Measurements from ENCODE around the gene GSN.
A peak's percentile ranks its signal among the peaks of the same experiment; 100 is the strongest.

The GSN gene

DNA sequence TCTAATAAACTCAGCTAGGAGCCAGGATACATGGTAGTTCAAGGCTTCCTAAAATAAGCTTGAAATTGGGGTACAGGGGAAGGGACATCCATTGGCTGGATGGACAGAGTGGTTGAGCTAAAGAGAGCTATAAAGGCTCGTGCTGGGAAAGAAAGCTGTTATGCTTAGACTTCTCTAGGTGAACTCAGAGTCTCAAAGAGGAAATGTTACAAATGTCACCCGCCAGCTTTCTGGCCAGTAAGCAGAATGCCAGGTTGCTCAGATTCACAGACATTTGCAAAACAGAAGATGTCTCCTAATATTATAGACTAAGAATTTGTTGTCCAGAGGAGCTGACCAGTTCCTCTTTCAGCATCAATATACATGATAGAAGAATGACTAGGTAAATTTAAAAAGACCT is 71.5 kb downstream of the GSN start:
- H3K9ac ChIP-seq (ENCODE audit: low read depth, low read length), result no peak overlapping the region
- H3K4me1 ChIP-seq (ENCODE audit: control insufficient read depth, insufficient read depth, low read length), result no peaks in the 10 kb centered on the region
- no peaks in the 10 kb centered on the region for H3K9me3 ChIP-seq (replicated peaks; ENCODE audit: low read length)
- H3K27me3 ChIP-seq (ENCODE audit: control insufficient read depth, insufficient read depth, low read length), result no peaks in the 10 kb centered on the region
- no peak overlapping the region for H3K4me2 ChIP-seq (ENCODE audit: low read length)
- H3K4me3 ChIP-seq (ENCODE audit: low read length), result no peak overlapping the region
- peaks cover 48% of the 10 kb centered on the region for H3K36me3 ChIP-seq (ENCODE audit: insufficient read depth, low read length)

DNA sequence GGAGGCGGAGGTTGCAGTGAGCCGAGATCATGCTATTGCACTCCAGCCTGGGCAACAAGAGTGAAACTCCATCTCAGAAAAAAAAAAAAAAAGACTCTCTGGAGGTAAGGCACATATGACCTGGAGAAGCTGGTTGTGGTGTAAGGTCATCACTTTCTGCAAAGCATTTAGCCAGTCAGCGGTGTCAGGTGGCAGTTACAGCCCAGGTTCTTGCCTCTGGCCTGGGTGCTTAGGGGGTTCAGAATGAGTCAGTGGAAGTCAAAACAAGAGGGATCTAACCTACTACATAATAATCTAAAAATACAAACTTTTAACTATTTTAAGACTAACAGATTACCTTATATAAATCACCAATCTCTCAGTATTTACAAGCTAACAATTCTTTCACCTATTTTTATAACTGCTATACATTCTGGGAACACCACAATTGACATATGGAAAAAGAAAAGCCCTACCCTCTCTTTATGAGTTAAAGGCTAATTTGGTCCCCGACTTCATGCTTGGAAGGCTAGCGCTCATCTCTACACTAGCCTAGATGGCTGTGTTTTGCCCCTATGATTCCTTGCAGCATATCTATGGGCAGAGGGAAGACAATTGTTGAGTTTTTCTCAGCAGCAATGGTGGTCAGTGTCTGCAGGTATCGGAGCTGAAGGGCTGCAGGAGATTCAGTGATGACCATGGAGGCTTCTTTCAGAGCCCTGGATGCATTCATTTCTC is 72.9 kb downstream of the GSN start:
- Histone ChIP-seq H3K4me2 (ENCODE audit: low read length) (no peak overlapping the region), H3K27me3 (ENCODE audit: control insufficient read depth, insufficient read depth, low read length) (no peaks in the 10 kb centered on the region), H3K36me3 (ENCODE audit: insufficient read depth, low read length) (peaks cover 35% of the 10 kb centered on the region)

GRCh38 chr9:121344184-121344583 is 76.2 kb downstream of the GSN start:
- no peak overlapping the region for H3K4me2 ChIP-seq (ENCODE audit: low read length)
- no peaks in the 10 kb centered on the region for H3K27me3 ChIP-seq (ENCODE audit: control insufficient read depth, insufficient read depth, low read length)
- H3K4me1 ChIP-seq (ENCODE audit: control insufficient read depth, insufficient read depth, low read length), result peaks cover 13% of the 10 kb centered on the region
- H3K4me3 ChIP-seq (ENCODE audit: low read length), result no peak overlapping the region
- H3K9me3 ChIP-seq (replicated peaks; ENCODE audit: low read length), result no peaks in the 10 kb centered on the region
- no peak overlapping the region for H3K9ac ChIP-seq (ENCODE audit: low read depth, low read length)
- peaks cover 41% of the 10 kb centered on the region for H3K36me3 ChIP-seq (ENCODE audit: insufficient read depth, low read length)

More for the DNA sequence above, 72.9 kb downstream of the GSN start:
- H3K4me3 ChIP-seq (ENCODE audit: low read length), result no peak overlapping the region
- no peaks in the 10 kb centered on the region for H3K9me3 ChIP-seq (replicated peaks; ENCODE audit: low read length)
- H3K9ac ChIP-seq (ENCODE audit: low read depth, low read length), result no peak overlapping the region
- H3K4me1 ChIP-seq (ENCODE audit: control insufficient read depth, insufficient read depth, low read length), result no peaks in the 10 kb centered on the region

GRCh38 chr9:121345070-121345469 is 77.1 kb downstream of the GSN start:
- Histone ChIP-seq H3K4me3 (ENCODE audit: low read length) (no peak overlapping the region), H3K9me3 (replicated peaks; ENCODE audit: low read length) (no peaks in the 10 kb centered on the region), H3K4me1 (ENCODE audit: control insufficient read depth, insufficient read depth, low read length) (peaks cover 22% of the 10 kb centered on the region), H3K27me3 (ENCODE audit: control insufficient read depth, insufficient read depth, low read length) (no peaks in the 10 kb centered on the region), H3K4me2 (ENCODE audit: low read length) (no peak overlapping the region), H3K36me3 (ENCODE audit: insufficient read depth, low read length) (peaks cover 35% of the 10 kb centered on the region), H3K9ac (ENCODE audit: low read depth, low read length) (no peak overlapping the region)

- no peak overlapping the region for H3K4me2 ChIP-seq (ENCODE audit: low read length)
- H3K36me3 ChIP-seq (ENCODE audit: insufficient read depth, low read length), result peaks cover 29% of the 10 kb centered on the region
- H3K4me3 ChIP-seq (ENCODE audit: low read length), result no peak overlapping the region
- no peaks in the 10 kb centered on the region for H3K27me3 ChIP-seq (ENCODE audit: control insufficient read depth, insufficient read depth, low read length)
- H3K9ac ChIP-seq (ENCODE audit: low read depth, low read length), result peak overlapping the region; percentile 19
- H3K9me3 ChIP-seq (replicated peaks; ENCODE audit: low read length), result no peaks in the 10 kb centered on the region
- H3K4me1 ChIP-seq (ENCODE audit: control insufficient read depth, insufficient read depth, low read length), result peaks cover 38% of the 10 kb centered on the region
These were observed 80.3 kb downstream of the GSN start for GRCh38 chr9:121348221-121348620.

DNA sequence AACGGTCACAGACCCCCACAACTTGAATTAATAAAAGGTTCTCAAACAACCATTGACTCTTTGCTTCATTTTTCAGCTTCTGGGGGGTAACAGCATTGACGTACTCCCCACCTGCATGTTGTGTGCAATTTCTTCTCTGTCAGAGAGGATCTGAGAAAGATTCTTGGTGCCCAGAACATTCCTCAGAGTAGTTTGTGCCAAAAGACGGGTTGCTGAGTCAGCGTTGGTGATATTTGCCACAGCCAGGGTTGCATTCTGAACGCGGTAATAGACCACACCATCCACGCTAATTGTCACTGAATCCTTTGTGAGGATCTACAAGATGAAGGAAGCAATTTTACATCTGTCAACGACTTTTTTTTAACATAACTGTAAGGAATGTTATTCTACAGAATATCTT is 81.0 kb downstream of the GSN start:
- no peaks in the 10 kb centered on the region for H3K9me3 ChIP-seq (replicated peaks; ENCODE audit: low read length)
- H3K4me2 ChIP-seq (ENCODE audit: low read length), result peak overlapping the region; percentile 37
- peaks cover 34% of the 10 kb centered on the region for H3K36me3 ChIP-seq (ENCODE audit: insufficient read depth, low read length)
- H3K4me3 ChIP-seq (ENCODE audit: low read length), result no peak overlapping the region
- no peak overlapping the region for H3K9ac ChIP-seq (ENCODE audit: low read depth, low read length)
- no peaks in the 10 kb centered on the region for H3K27me3 ChIP-seq (ENCODE audit: control insufficient read depth, insufficient read depth, low read length)
- H3K4me1 ChIP-seq (ENCODE audit: control insufficient read depth, insufficient read depth, low read length), result peaks cover 38% of the 10 kb centered on the region

GRCh38 chr9:121350036-121350435 is 82.1 kb downstream of the GSN start:
- H3K4me2 ChIP-seq (ENCODE audit: low read length), result no peak overlapping the region
- no peaks in the 10 kb centered on the region for H3K27me3 ChIP-seq (ENCODE audit: control insufficient read depth, insufficient read depth, low read length)
- peaks cover 39% of the 10 kb centered on the region for H3K36me3 ChIP-seq (ENCODE audit: insufficient read depth, low read length)
- H3K9ac ChIP-seq (ENCODE audit: low read depth, low read length), result no peak overlapping the region
- H3K4me3 ChIP-seq (ENCODE audit: low read length), result no peak overlapping the region
- peaks cover 38% of the 10 kb centered on the region for H3K4me1 ChIP-seq (ENCODE audit: control insufficient read depth, insufficient read depth, low read length)
- H3K9me3 ChIP-seq (replicated peaks; ENCODE audit: low read length), result no peaks in the 10 kb centered on the region

GRCh38 chr9:121350993-121351561 is 83.1 kb downstream of the GSN start:
- Histone ChIP-seq H3K4me3 (ENCODE audit: low read length) (no peak overlapping the region), H3K36me3 (ENCODE audit: insufficient read depth, low read length) (peaks cover 46% of the 10 kb centered on the region), H3K27me3 (ENCODE audit: control insufficient read depth, insufficient read depth, low read length) (no peaks in the 10 kb centered on the region), H3K4me2 (ENCODE audit: low read length) (peak overlapping the region; percentile 51), H3K9ac (ENCODE audit: low read depth, low read length) (peak overlapping the region; percentile 9), H3K9me3 (replicated peaks; ENCODE audit: low read length) (no peaks in the 10 kb centered on the region), H3K4me1 (ENCODE audit: control insufficient read depth, insufficient read depth, low read length) (peaks cover 38% of the 10 kb centered on the region)

DNA sequence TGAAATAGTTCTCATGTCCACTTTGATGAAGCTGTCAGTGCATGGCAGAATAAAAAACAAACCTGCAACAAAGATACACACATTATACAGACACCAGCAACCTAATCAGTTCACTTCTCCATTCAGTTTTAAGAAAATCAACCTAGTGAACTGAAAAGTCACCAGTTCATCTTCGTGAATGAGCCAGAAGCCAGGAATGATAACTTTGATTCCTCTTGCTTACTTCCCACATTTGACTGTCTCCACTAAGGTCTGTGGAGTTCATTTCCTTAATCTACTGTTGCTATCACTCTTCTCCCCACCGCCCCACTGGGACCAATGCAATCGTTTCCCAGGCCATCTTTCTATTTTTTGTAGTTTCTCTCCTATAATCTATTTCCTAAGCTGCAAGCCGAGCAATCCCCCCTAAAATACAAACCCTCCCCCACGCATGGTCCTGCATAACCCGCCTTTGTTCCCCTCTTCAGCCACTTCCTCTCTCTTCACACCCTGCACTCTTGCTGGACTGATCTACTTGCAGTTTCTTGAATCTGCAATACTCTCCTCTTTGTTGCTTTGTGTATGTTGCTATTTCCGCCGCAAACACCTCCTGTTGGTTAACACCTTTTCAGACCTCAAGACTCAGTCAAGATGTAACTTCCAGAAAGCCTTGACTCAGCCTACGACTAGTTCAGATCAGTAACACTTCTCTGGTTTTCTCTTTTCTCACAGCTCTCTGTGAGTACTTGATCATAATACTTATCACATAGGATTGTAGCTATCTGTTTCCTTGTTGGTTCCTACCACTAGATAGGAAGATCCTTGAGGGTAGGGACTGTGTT is 85.5 kb downstream of the GSN start:
- peaks cover 32% of the 10 kb centered on the region for H3K4me1 ChIP-seq (ENCODE audit: control insufficient read depth, insufficient read depth, low read length)

DNA sequence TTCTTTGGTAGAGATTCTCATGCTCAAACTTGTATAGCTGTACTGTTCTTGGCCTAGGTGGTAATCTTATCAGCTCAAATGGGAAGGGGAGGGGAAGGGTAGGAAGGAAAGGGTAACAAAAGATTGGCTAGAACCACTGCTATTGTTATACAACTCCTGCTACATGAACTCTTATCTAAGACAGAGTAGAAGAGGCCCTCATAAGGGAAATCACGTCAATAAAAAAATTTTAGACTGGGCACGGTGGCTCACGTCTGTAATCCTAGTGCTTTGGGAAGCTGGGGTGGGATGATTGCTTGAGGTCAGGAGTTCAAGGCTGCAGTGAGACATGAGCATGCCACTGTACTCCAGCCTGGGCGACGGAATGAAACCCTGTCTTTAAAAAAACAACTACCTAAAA is 86.2 kb downstream of the GSN start:
- Histone ChIP-seq H3K9me3 (replicated peaks; ENCODE audit: low read length) (no peaks in the 10 kb centered on the region), H3K4me2 (ENCODE audit: low read length) (no peak overlapping the region), H3K9ac (ENCODE audit: low read depth, low read length) (no peak overlapping the region), H3K4me1 (ENCODE audit: control insufficient read depth, insufficient read depth, low read length) (peaks cover 27% of the 10 kb centered on the region), H3K4me3 (ENCODE audit: low read length) (no peak overlapping the region), H3K27me3 (ENCODE audit: control insufficient read depth, insufficient read depth, low read length) (no peaks in the 10 kb centered on the region), H3K36me3 (ENCODE audit: insufficient read depth, low read length) (peaks cover 26% of the 10 kb centered on the region)

More for the DNA sequence above, 85.5 kb downstream of the GSN start:
- Histone ChIP-seq H3K9ac (ENCODE audit: low read depth, low read length) (no peak overlapping the region), H3K27me3 (ENCODE audit: control insufficient read depth, insufficient read depth, low read length) (no peaks in the 10 kb centered on the region), H3K36me3 (ENCODE audit: insufficient read depth, low read length) (peaks cover 28% of the 10 kb centered on the region), H3K9me3 (replicated peaks; ENCODE audit: low read length) (no peaks in the 10 kb centered on the region), H3K4me2 (ENCODE audit: low read length) (no peak overlapping the region), H3K4me3 (ENCODE audit: low read length) (no peak overlapping the region)

DNA sequence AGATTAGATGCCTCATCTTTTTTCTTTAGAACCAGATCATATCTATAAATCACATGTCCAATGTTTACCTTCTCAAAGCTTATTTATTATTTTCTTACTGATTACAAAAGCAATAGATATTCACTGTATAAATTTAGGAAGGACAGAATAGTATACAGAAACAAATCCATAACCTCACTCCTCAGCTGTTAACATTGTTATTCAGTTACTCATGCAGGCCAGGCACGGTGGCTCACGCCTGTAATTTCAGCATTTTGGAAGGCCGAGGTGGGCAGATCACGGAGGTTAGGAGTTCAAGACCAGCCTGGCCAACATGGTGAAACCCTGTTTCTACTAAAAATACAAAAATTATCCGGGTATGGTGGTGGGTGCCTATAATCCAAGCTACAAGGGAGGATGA is 86.8 kb downstream of the GSN start:
- H3K9ac ChIP-seq (ENCODE audit: low read depth, low read length), result no peak overlapping the region
- H3K4me3 ChIP-seq (ENCODE audit: low read length), result no peak overlapping the region
- H3K27me3 ChIP-seq (ENCODE audit: control insufficient read depth, insufficient read depth, low read length), result no peaks in the 10 kb centered on the region
- peaks cover 26% of the 10 kb centered on the region for H3K36me3 ChIP-seq (ENCODE audit: insufficient read depth, low read length)
- H3K4me2 ChIP-seq (ENCODE audit: low read length), result no peak overlapping the region
- peaks cover 27% of the 10 kb centered on the region for H3K4me1 ChIP-seq (ENCODE audit: control insufficient read depth, insufficient read depth, low read length)
- no peaks in the 10 kb centered on the region for H3K9me3 ChIP-seq (replicated peaks; ENCODE audit: low read length)
